HuH-7.5 (cell line): ENCODE measurements around the gene S100PBP.

Experiments used
- DNase-seq: peaks from one replicate; pipeline ENCODE4 v3.0.0; 2011; ENCODE audit warnings: low spot score

S100PBP gene

DNA sequence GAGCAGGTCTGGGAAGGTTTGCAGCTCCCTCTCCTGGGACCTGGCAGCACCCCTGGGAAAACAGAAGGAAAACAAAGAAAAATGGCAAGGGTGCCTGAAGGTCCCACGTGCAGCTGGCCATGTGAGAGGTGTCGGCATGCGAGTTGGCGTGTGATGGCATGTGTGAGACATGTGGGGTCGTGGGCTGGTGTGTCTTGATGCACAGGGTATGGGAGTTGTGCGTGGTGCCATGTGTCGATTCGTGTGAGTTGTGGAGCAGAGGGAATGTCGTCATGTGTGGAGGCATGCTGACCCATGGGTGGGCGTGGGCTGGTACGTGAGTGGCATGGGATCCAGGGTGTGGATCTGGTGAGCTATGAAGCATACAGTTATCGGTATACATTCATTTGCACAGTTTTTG, 70.2 kb downstream of the S100PBP start:
- no peak for DNase-seq

DNA sequence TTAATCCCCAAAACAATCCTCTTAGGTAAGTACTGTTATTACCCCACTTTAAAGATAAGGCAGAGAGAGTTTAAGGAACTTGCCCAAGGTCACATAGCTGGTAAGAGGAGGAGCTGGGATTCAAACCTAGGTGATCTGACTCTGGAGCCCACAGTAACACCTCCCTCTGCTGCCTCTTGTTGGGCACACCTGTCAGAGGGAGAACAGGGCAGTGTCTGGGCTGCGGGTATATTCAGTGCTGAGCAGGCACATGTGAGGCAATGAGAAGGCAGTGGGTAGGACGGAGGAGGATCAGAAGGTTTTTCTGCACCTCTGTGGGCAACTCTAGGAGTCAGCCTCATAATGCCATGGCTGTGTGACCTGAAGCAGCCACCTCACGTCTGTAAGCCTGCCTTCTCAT, 70.7 kb downstream of the S100PBP start:
- no peak for DNase-seq

- no peak for DNase-seq
Measured at GRCh38 chr1:32888677-32889420, 71.4 kb downstream of the S100PBP start.

- DNase-seq, result no peak
Measured at GRCh38 chr1:32889731-32890278, 72.4 kb downstream of the S100PBP start.

- DNase-seq, result no peak
Measured at GRCh38 chr1:32890516-32891240, 73.2 kb downstream of the S100PBP start.

DNA sequence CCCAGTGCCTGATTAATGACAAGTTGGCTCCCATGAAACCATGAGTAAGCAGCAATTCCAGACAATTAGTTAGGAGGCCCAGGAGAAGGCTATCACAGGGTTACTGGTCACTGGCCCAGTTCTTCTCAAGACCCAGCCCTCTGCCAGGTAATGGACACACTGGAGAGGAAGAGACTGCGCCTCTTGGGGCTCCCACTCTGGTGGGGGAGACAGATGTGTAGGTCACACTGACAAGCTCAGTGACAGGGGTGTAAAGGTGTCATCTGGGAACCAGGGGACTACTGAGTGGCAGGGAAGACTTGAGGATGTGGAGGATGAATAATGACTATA, 73.8 kb downstream of the S100PBP start:
- no peak for DNase-seq

- no peak for DNase-seq
Measured at GRCh38 chr1:32891630-32892029, 74.2 kb downstream of the S100PBP start.

DNA sequence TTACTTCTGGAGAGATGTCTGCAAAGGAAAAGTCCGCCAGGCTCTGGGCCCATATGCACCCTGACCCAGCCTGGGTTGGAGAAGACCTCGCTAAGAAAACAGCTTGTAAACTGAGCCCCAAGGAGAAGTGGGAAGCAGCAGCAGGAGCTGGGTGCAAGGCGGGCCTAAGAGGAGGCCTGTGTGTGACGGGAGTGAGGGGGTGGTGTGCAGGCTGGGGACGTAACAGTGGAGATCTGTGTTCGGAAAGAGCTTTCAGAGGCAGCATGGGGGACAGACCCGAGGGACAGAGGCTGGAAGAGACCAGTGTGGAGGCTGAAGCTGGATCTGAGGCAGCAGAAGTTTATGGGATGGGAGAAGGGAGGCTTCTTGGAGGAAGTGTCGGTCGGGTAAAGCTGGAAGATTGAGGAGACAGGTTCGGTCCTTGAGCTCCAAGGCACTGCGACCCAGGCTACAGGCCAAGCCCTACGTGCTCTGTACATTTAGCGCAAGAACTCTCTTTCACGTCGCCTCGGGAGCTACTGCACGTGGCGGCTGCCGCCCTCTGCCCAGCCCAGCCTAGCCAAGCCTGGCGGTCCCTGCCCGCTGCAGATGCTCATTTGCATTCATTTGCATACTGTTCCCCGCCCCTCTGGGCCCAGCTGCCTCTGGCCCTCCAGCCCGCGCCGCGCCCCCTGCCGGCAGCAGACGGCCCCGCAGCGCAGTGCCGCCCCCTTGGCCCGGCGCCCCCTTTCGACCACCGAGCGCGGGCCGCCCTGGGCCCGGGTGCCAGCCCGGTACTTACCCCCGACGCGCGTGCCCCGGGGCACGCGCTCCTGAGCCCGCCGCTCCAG, 75.1 kb downstream of the S100PBP start:
- no peak for DNase-seq

GRCh38 chr1:32893198-32894018, 76.0 kb downstream of the S100PBP start:
- no peak for DNase-seq

- no peak for DNase-seq
Measured at GRCh38 chr1:32894019-32894600, 76.7 kb downstream of the S100PBP start.

- DNase-seq, result peak; percentile 15
Measured at GRCh38 chr1:32894681-32895080, 77.2 kb downstream of the S100PBP start.

GRCh38 chr1:32895325-32896215, 78.1 kb downstream of the S100PBP start:
- DNase-seq, result peak; percentile 4

DNA sequence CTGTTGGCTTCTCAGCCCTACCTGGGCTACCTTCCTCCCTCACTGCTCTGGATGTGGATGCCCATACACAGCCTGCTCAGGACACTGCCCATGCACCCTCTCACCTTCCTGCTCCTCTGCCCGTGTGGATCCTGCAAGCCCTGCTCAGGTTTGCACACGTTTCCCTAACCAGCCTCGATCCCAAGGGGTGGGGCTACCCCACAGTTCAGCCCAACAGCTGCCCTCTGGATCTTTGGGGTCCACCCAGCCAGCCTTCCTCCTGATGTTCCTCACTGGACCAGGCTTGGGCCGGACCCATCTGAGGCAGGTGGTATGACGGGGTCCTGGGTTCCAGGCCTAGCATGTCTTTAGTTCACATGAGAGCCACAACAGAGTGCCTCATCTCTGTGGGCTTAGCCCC, 79.0 kb downstream of the S100PBP start:
- DNase-seq, result no peak

- DNase-seq, result no peak
Measured at GRCh38 chr1:32897082-32898049, 79.9 kb downstream of the S100PBP start.

DNA sequence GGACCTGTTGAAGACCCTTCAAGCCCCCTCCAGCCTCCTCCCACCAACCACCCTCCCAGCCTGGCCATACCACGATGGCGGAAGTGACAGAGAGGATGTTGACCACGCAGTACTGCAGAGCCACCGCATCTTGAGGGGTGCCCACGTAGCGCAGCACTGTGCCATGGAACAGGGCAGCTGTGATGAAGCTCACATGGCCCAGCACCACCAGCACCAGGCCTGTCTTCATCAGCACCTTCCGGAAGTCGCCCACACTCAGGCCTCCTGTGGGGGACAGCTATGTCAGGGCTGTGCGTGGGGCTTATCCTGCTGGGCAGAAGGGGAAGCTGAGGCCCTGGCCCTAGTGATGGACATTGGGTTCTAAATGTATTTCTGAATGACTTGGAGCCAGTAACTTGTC, 80.6 kb downstream of the S100PBP start:
- DNase-seq, result no peak

DNA sequence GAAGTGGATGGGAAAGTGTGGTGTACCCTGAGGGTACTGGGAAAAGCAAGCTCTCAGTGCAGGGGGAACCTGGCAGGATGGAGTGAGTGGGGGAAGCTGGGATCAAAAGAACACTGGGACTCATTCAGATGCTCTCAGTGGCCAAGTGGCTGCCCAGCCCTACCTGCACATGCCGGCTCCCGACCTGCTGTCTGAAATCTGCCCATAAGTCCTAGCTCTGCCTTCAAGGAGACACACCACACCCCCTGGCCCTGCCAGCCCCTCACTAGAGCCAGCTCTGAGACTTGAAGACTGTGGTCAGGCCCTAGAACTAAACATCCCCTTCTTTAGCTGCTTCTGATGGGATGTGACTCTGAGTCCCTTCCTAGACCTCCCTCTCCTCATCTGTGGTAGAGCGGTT, 81.5 kb downstream of the S100PBP start:
- DNase-seq, result no peak

GRCh38 chr1:32899586-32900296, 82.3 kb downstream of the S100PBP start:
- no peak for DNase-seq

- DNase-seq, result no peak
Measured at GRCh38 chr1:32900371-32900955, 83.0 kb downstream of the S100PBP start.
